ENCODE measurements around the gene BLTP3A.
"Not testable (repeated sequence)": the region's sequence is repeated elsewhere in the genome, so short reads cannot be mapped to it uniquely, and the experiment has no call there.

The BLTP3A gene

GRCh38 chr6:34813028-34813713 is 21.3 kb downstream of the BLTP3A start:
- no peaks in the 10 kb centered on the region for H3K27me3 ChIP-seq (ENCODE audit: insufficient read depth, low read length)
- no peak overlapping the region for H2BK120ac ChIP-seq (ENCODE audit: insufficient read depth, low read length, poor library complexity)
- H3K14ac ChIP-seq (ENCODE audit: low read length): no peak overlapping the region
- H2AFZ ChIP-seq (ENCODE audit: insufficient read depth, low read length, poor library complexity): no peak overlapping the region
- H3K9me3 ChIP-seq (ENCODE audit: insufficient read depth, low read depth, low read length): no peaks in the 10 kb centered on the region
- no peak overlapping the region for H3K4me3 ChIP-seq (ENCODE audit: low read depth, low read length)
- H2BK5ac ChIP-seq (ENCODE audit: low read depth, low read length, poor library complexity): no peak overlapping the region
- no peak overlapping the region for H4K91ac ChIP-seq (ENCODE audit: low read depth, low read length)
- no peak overlapping the region for H4K8ac ChIP-seq (ENCODE audit: low read depth, low read length)
- H3K9ac ChIP-seq (ENCODE audit: low read length): no peak overlapping the region
- no peak overlapping the region for H3K4ac ChIP-seq (ENCODE audit: low read depth, low read length)
- H3K4me1 ChIP-seq (ENCODE audit: control insufficient read depth in 1 of 2, insufficient read depth in 2 of 2, low read length in 2 of 2): no peaks in the 10 kb centered on the region
- no peak overlapping the region for H3K23ac ChIP-seq (ENCODE audit: low read length)
- no peaks in the 10 kb centered on the region for H3K79me1 ChIP-seq (ENCODE audit: low read length)
- DNase-seq: no peak
- no peak overlapping the region for H3K18ac ChIP-seq (ENCODE audit: low read length)
- no peaks in the 10 kb centered on the region for H3K79me2 ChIP-seq (ENCODE audit: control insufficient read depth, insufficient read depth, low read length, poor library complexity)
- no peak overlapping the region for H3K4me2 ChIP-seq (ENCODE audit: low read length)
- H3K36me3 ChIP-seq (ENCODE audit: control insufficient read depth in 1 of 2, insufficient read depth in 2 of 2, low read length in 2 of 2): no peaks in the 10 kb centered on the region
- no peak overlapping the region for H2BK12ac ChIP-seq (ENCODE audit: low read length)
- WGBS (ENCODE audit: extremely low coverage, insufficient coverage, insufficient read length): no CpG with 5 or more reads among the region's 3 CpGs
- H4K12ac ChIP-seq (ENCODE audit: low read depth, low read length): no peak overlapping the region
- no peak overlapping the region for H3K27ac ChIP-seq (ENCODE audit: low read depth, low read length)
- no peak overlapping the region for H2AK5ac ChIP-seq (ENCODE audit: low read length)

DNA sequence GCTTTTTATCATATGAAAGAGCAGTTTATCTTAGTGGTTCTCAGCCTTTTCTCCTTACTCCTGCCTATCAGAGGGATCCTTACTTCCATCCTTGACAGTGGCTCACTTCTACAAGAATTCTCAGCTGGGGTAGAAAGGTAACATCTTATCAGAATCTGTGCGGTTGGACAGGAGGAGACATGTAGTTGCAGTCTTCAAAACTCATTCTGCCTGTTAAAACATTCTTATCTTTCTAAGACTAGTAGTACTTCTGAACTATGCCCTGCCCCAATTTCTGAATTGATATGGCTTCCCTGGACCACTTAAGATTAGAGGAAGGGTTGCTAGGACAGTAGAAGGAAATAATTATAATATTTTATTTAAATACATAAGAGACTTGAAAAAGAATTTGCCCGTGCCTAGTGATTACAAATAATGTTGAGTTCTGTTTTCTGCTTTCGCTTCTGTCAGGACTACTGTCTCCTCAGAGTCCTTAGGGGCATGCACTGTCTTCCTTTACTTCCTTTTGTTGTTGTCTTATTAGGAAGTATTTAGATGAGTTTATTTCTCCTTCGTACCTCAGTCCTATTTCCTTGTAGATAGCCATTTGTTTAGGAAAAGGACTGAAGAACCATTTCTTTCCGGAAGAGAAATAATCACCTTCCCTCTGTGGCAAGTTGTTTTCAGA is 24.9 kb downstream of the BLTP3A start:
- Histone ChIP-seq H2BK5ac (ENCODE audit: low read depth, low read length, poor library complexity) (no peak overlapping the region), H3K4ac (ENCODE audit: low read depth, low read length) (no peak overlapping the region), H3K4me2 (ENCODE audit: low read length) (no peak overlapping the region), H2AFZ (ENCODE audit: insufficient read depth, low read length, poor library complexity) (no peak overlapping the region), H4K91ac (ENCODE audit: low read depth, low read length) (no peak overlapping the region), H3K9me3 (ENCODE audit: insufficient read depth, low read depth, low read length) (no peaks in the 10 kb centered on the region), H3K79me1 (ENCODE audit: low read length) (no peaks in the 10 kb centered on the region), H2BK12ac (ENCODE audit: low read length) (no peak overlapping the region), H3K36me3 (ENCODE audit: control insufficient read depth in 1 of 2, insufficient read depth in 2 of 2, low read length in 2 of 2) (peaks cover 0 to 2% of the 10 kb centered on the region in 2 experiments), H3K27me3 (ENCODE audit: insufficient read depth, low read length) (no peaks in the 10 kb centered on the region), H3K4me3 (ENCODE audit: low read depth, low read length) (no peak overlapping the region), H2AK5ac (ENCODE audit: low read length) (no peak overlapping the region), H3K23ac (ENCODE audit: low read length) (no peak overlapping the region), H3K79me2 (ENCODE audit: control insufficient read depth, insufficient read depth, low read length, poor library complexity) (no peaks in the 10 kb centered on the region), H3K4me1 (ENCODE audit: control insufficient read depth in 1 of 2, insufficient read depth in 2 of 2, low read length in 2 of 2) (no peaks in the 10 kb centered on the region), H3K18ac (ENCODE audit: low read length) (no peak overlapping the region), H4K12ac (ENCODE audit: low read depth, low read length) (no peak overlapping the region), H4K8ac (ENCODE audit: low read depth, low read length) (no peak overlapping the region), H2BK120ac (ENCODE audit: insufficient read depth, low read length, poor library complexity) (no peak overlapping the region), H3K14ac (ENCODE audit: low read length) (no peak overlapping the region), H3K9ac (ENCODE audit: low read length) (no peak overlapping the region), H3K27ac (ENCODE audit: low read depth, low read length) (no peak overlapping the region)
- WGBS (ENCODE audit: extremely low coverage, insufficient coverage, insufficient read length): no CpG with 5 or more reads among the region's 5 CpGs
- peak in 1 of 2 donors; percentile 31 for DNase-seq

DNA sequence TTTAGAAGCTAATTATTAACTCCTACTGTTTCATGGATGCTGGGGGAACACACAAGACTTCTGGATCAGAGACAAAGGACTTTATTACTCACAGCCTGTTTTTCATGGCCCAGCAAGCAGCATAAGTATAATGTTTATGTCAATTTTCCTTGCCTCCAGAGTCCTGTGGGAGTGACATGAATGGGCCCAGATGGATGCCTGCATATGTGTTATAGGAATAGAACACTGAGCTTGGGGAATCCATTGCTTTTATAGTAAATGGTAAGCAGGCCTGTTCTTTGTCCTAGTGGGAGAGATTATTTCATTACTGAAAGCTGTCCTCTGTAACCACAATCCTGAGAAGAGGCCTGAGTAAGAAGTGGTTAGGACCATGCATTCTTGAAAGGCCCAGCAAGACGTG is 25.6 kb downstream of the BLTP3A start:
- no peaks in the 10 kb centered on the region for H3K79me1 ChIP-seq (ENCODE audit: low read length)
- H2BK120ac ChIP-seq (ENCODE audit: insufficient read depth, low read length, poor library complexity): no peak overlapping the region
- no peak overlapping the region for H3K27ac ChIP-seq (ENCODE audit: low read depth, low read length)
- H3K9ac ChIP-seq (ENCODE audit: low read length): no peak overlapping the region
- no peak overlapping the region for H3K18ac ChIP-seq (ENCODE audit: low read length)
- H3K36me3 ChIP-seq (ENCODE audit: control insufficient read depth in 1 of 2, insufficient read depth in 2 of 2, low read length in 2 of 2): peaks cover 0 to 2% of the 10 kb centered on the region in 2 experiments
- H2BK12ac ChIP-seq (ENCODE audit: low read length): no peak overlapping the region
- H4K12ac ChIP-seq (ENCODE audit: low read depth, low read length): no peak overlapping the region
- no peaks in the 10 kb centered on the region for H3K9me3 ChIP-seq (ENCODE audit: insufficient read depth, low read depth, low read length)
- H2BK5ac ChIP-seq (ENCODE audit: low read depth, low read length, poor library complexity): no peak overlapping the region
- peak in 1 of 2 donors; percentile 13 for DNase-seq
- no CpG with 5 or more reads among the region's 1 CpG for WGBS (ENCODE audit: extremely low coverage, insufficient coverage, insufficient read length)
- no peaks in the 10 kb centered on the region for H3K4me1 ChIP-seq (ENCODE audit: control insufficient read depth in 1 of 2, insufficient read depth in 2 of 2, low read length in 2 of 2)
- H3K4ac ChIP-seq (ENCODE audit: low read depth, low read length): no peak overlapping the region
- H3K79me2 ChIP-seq (ENCODE audit: control insufficient read depth, insufficient read depth, low read length, poor library complexity): no peaks in the 10 kb centered on the region
- H2AFZ ChIP-seq (ENCODE audit: insufficient read depth, low read length, poor library complexity): no peak overlapping the region
- H3K27me3 ChIP-seq (ENCODE audit: insufficient read depth, low read length): no peaks in the 10 kb centered on the region
- no peak overlapping the region for H4K8ac ChIP-seq (ENCODE audit: low read depth, low read length)
- H3K14ac ChIP-seq (ENCODE audit: low read length): no peak overlapping the region
- no peak overlapping the region for H4K91ac ChIP-seq (ENCODE audit: low read depth, low read length)
- no peak overlapping the region for H3K4me2 ChIP-seq (ENCODE audit: low read length)
- H3K4me3 ChIP-seq (ENCODE audit: low read depth, low read length): no peak overlapping the region
- H2AK5ac ChIP-seq (ENCODE audit: low read length): no peak overlapping the region
- H3K23ac ChIP-seq (ENCODE audit: low read length): no peak overlapping the region

DNA sequence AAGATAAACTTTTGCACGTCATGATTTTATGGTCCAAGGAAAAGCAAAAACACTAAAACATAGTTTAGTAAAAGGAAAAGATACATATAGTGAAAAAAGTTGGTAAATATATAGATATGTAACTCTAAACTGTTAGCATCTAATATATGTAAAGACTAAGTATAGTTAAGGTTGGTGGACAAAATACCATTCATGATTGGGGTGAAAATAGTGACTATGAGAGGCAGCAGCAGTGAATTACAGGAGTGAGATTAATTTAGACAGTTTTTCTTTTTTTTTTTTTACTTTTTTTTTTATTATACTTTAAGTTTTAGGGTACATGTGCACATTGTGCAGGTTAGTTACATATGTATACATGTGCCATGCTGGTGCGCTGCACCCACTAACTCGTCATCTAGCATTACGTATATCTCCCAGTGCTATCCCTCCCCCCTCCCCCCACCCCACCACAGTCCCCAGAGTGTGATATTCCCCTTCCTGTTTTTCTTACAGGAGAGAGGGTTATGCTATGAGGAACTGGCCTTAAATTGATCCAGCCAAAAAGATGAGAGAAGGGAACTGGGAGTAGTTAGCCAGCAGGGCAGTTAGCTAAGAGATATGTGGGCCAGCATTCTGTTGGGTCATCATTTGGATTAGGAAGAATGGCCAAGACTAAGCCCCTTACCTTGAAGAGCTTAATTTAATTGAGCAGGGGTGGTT is 27.1 kb downstream of the BLTP3A start:
- not testable (repeated sequence) for H4K12ac ChIP-seq (ENCODE audit: low read depth, low read length); H3K4me1 ChIP-seq (ENCODE audit: control insufficient read depth in 1 of 2, insufficient read depth in 2 of 2, low read length in 2 of 2); H3K4me2 ChIP-seq (ENCODE audit: low read length); H3K79me1 ChIP-seq (ENCODE audit: low read length); H3K4me3 ChIP-seq (ENCODE audit: low read depth, low read length); H3K4ac ChIP-seq (ENCODE audit: low read depth, low read length); H3K27me3 ChIP-seq (ENCODE audit: insufficient read depth, low read length); H3K9me3 ChIP-seq (ENCODE audit: insufficient read depth, low read depth, low read length); H2BK12ac ChIP-seq (ENCODE audit: low read length); H2AFZ ChIP-seq (ENCODE audit: insufficient read depth, low read length, poor library complexity); H3K79me2 ChIP-seq (ENCODE audit: control insufficient read depth, insufficient read depth, low read length, poor library complexity); H4K8ac ChIP-seq (ENCODE audit: low read depth, low read length); H2BK5ac ChIP-seq (ENCODE audit: low read depth, low read length, poor library complexity); H2BK120ac ChIP-seq (ENCODE audit: insufficient read depth, low read length, poor library complexity); H3K9ac ChIP-seq (ENCODE audit: low read length); H4K91ac ChIP-seq (ENCODE audit: low read depth, low read length); H2AK5ac ChIP-seq (ENCODE audit: low read length); H3K18ac ChIP-seq (ENCODE audit: low read length); H3K23ac ChIP-seq (ENCODE audit: low read length); H3K27ac ChIP-seq (ENCODE audit: low read depth, low read length); H3K14ac ChIP-seq (ENCODE audit: low read length)
- peaks cover 6 to 10% of the 10 kb centered on the region in 2 experiments for H3K36me3 ChIP-seq (ENCODE audit: control insufficient read depth in 1 of 2, insufficient read depth in 2 of 2, low read length in 2 of 2)
- DNase-seq: peak in 1 of 2 donors; percentile 14
- no CpG with 5 or more reads among the region's 4 CpGs for WGBS (ENCODE audit: extremely low coverage, insufficient coverage, insufficient read length)
